ENCODE results near the gene PLA2G4E.

GRCh38 chr15:42009022-42009421 is 11.8 kb downstream of the PLA2G4E start:
- no peak for TF ChIP-seq POLR2AphosphoS5 (IDR thresholded peaks at IDR 0.05; ENCODE audit: low read depth)
- TF ChIP-seq, protein P1, sequence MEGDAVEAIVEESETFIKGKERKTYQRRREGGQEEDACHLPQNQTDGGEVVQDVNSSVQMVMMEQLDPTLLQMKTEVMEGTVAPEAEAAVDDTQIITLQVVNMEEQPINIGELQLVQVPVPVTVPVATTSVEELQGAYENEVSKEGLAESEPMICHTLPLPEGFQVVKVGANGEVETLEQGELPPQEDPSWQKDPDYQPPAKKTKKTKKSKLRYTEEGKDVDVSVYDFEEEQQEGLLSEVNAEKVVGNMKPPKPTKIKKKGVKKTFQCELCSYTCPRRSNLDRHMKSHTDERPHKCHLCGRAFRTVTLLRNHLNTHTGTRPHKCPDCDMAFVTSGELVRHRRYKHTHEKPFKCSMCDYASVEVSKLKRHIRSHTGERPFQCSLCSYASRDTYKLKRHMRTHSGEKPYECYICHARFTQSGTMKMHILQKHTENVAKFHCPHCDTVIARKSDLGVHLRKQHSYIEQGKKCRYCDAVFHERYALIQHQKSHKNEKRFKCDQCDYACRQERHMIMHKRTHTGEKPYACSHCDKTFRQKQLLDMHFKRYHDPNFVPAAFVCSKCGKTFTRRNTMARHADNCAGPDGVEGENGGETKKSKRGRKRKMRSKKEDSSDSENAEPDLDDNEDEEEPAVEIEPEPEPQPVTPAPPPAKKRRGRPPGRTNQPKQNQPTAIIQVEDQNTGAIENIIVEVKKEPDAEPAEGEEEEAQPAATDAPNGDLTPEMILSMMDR (conservative IDR thresholded peaks at IDR 0.05; ENCODE audit: low read depth in 2 of 2): no peak
- no peak for TF ChIP-seq ZNF114 (CRISPR knock-in tag; IDR thresholded peaks at IDR 0.05)
- no peak for TF ChIP-seq EZH2phosphoT487 (IDR thresholded peaks at IDR 0.05; ENCODE audit: unreplicated experiment)
- no peak for TF ChIP-seq EZH2 (IDR thresholded peaks at IDR 0.05; ENCODE audit: low read depth, unreplicated experiment)
- TF ChIP-seq NANOG (IDR thresholded peaks at IDR 0.05; ENCODE audit: borderline replicate concordance): no peak
- TF ChIP-seq REST (IDR thresholded peaks at IDR 0.05; ENCODE audit: unreplicated experiment): no peak
- no peak for TF ChIP-seq ETS1 (IDR thresholded peaks at IDR 0.05)
- no peak for TF ChIP-seq CREB1 (CRISPR knock-in tag; IDR thresholded peaks at IDR 0.05; ENCODE audit: low read depth)
- TF ChIP-seq JUNB (IDR thresholded peaks at IDR 0.05; ENCODE audit: unreplicated experiment): no peak
- no peak for TF ChIP-seq STAT1 (IDR thresholded peaks at IDR 0.05; ENCODE audit: unreplicated experiment)
- TF ChIP-seq, protein P2, sequence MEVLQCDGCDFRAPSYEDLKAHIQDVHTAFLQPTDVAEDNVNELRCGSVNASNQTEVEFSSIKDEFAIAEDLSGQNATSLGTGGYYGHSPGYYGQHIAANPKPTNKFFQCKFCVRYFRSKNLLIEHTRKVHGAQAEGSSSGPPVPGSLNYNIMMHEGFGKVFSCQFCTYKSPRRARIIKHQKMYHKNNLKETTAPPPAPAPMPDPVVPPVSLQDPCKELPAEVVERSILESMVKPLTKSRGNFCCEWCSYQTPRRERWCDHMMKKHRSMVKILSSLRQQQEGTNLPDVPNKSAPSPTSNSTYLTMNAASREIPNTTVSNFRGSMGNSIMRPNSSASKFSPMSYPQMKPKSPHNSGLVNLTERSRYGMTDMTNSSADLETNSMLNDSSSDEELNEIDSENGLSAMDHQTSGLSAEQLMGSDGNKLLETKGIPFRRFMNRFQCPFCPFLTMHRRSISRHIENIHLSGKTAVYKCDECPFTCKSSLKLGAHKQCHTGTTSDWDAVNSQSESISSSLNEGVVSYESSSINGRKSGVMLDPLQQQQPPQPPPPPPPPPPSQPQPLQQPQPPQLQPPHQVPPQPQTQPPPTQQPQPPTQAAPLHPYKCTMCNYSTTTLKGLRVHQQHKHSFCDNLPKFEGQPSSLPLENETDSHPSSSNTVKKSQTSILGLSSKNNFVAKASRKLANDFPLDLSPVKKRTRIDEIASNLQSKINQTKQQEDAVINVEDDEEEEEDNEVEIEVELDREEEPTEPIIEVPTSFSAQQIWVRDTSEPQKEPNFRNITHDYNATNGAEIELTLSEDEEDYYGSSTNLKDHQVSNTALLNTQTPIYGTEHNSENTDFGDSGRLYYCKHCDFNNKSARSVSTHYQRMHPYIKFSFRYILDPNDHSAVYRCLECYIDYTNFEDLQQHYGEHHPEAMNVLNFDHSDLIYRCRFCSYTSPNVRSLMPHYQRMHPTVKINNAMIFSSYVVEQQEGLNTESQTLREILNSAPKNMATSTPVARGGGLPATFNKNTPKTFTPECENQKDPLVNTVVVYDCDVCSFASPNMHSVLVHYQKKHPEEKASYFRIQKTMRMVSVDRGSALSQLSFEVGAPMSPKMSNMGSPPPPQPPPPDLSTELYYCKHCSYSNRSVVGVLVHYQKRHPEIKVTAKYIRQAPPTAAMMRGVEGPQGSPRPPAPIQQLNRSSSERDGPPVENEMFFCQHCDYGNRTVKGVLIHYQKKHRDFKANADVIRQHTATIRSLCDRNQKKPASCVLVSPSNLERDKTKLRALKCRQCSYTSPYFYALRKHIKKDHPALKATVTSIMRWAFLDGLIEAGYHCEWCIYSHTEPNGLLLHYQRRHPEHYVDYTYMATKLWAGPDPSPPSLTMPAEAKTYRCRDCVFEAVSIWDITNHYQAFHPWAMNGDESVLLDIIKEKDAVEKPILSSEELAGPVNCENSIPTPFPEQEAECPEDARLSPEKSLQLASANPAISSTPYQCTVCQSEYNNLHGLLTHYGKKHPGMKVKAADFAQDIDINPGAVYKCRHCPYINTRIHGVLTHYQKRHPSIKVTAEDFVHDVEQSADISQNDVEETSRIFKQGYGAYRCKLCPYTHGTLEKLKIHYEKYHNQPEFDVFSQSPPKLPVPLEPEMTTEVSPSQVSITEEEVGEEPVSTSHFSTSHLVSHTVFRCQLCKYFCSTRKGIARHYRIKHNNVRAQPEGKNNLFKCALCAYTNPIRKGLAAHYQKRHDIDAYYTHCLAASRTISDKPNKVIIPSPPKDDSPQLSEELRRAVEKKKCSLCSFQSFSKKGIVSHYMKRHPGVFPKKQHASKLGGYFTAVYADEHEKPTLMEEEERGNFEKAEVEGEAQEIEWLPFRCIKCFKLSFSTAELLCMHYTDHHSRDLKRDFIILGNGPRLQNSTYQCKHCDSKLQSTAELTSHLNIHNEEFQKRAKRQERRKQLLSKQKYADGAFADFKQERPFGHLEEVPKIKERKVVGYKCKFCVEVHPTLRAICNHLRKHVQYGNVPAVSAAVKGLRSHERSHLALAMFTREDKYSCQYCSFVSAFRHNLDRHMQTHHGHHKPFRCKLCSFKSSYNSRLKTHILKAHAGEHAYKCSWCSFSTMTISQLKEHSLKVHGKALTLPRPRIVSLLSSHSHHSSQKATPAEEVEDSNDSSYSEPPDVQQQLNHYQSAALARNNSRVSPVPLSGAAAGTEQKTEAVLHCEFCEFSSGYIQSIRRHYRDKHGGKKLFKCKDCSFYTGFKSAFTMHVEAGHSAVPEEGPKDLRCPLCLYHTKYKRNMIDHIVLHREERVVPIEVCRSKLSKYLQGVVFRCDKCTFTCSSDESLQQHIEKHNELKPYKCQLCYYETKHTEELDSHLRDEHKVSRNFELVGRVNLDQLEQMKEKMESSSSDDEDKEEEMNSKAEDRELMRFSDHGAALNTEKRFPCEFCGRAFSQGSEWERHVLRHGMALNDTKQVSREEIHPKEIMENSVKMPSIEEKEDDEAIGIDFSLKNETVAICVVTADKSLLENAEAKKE (CRISPR knock-in tag; IDR thresholded peaks at IDR 0.05): no peak
- no peak for TF ChIP-seq ZNF331 (CRISPR knock-in tag; IDR thresholded peaks at IDR 0.05; ENCODE audit: low read depth)
